Tibial nerve (tissue), 4 donors: Measurements from ENCODE around the gene FDPS. TPM values are rescaled to one million over a fixed set of nuclear protein-coding genes. Genes with fewer than 3 reads are reported as not detected.

ENCODE experiments used
- DNase-seq, 2 donors: peaks; one replicate each; pipeline ENCODE4 v3.0.0-alpha.2; 2019; ENCODE audit warnings: low spot score in 2 of 2
- H3K27ac ChIP-seq, 4 donors: fragments of 200-600 bp; sonication (generic) in 3 of 4; one replicate each; pipeline ENCODE4 v1.5.1; 2017 to 2019; ENCODE audit warnings: mild to moderate bottlenecking in 1 of 4
- H3K27me3 ChIP-seq, 2 donors: fragments of 200-600 bp; sonication (generic) in 1 of 2; one replicate each; pipeline versions ENCODE4 v1.5.1 to v1.6.0; 2017 to 2019
- H3K36me3 ChIP-seq, 3 donors: fragments of 200-600 bp; sonication (generic); one replicate each; pipeline ENCODE4 v1.5.1; 2018 to 2019
- H3K4me1 ChIP-seq, 4 donors: fragments of 200-600 bp; sonication (generic) in 3 of 4; one replicate each; pipeline ENCODE4 v1.5.1; 2017 to 2019
- H3K4me3 ChIP-seq, 4 donors: fragments of 200-600 bp; sonication (generic) in 3 of 4; one replicate each; pipeline ENCODE4 v1.5.1; 2017 to 2019; ENCODE audit warnings: mild to moderate bottlenecking in 1 of 4, moderate library complexity in 1 of 4
- H3K9me3 ChIP-seq, 4 donors: fragments of 200-600 bp; sonication (generic) in 3 of 4; one replicate each; pipeline ENCODE4 v1.5.1; 2017 to 2019
- CTCF ChIP-seq, 5 experiments: fragments of 200-600 bp in 3 of 5; fragments of 450-650 bp in 2 of 5; sonication (generic) in 3 of 5; IDR thresholded peaks; one replicate each; pipeline ENCODE4 v1.5.1; 2016 to 2019; ENCODE audit warnings: antibody characterized with exemption in 5 of 5, mild to moderate bottlenecking in 3 of 5, moderate library complexity in 2 of 5
- EP300 ChIP-seq, 2 donors: sonication (generic); formaldehyde crosslinking; IDR thresholded peaks; one replicate each; pipeline ENCODE4 v1.6.1; 2017; ENCODE audit warnings: antibody characterized with exemption in 2 of 2, mild to moderate bottlenecking in 1 of 2
- POLR2A ChIP-seq, 2 donors: fragments of 450-650 bp; IDR thresholded peaks; one replicate each; pipeline ENCODE4 v1.6.1; 2017; ENCODE audit warnings: antibody characterized with exemption in 2 of 2, mild to moderate bottlenecking in 2 of 2, moderate library complexity in 2 of 2
- WGBS, 2 donors: methylation state at CpG; one replicate each; pipeline ENCODE4 v1.1.5; 2018; 5-methylcytosine and 5-hydroxymethylcytosine counted together
- total RNA-seq, 4 donors: library from RNA; depleted of rRNA; stranded (reverse); fragments of >200 nt; gene quantifications; one replicate each; pipeline ENCODE4 v1.1.0, GENCODE V29; 2016

Gene FDPS
- total RNA-seq, 4 donors from 2014 or later: 88.2 to 143 (median 125) TPM

GRCh38 chr1:155278689-155279160 lies 29.9 kb upstream of the FDPS start:
- Histone ChIP-seq H3K4me1 (peaks cover 0 to 31% (median 16%) of the 10 kb centered on the region in 4 donors), H3K27ac (no peak overlapping the region), H3K27me3 (no peaks in the 10 kb centered on the region), H3K9me3 (no peaks in the 10 kb centered on the region), H3K4me3 (no peak overlapping the region), H3K36me3 (peaks cover 0 to 11% (median 0%) of the 10 kb centered on the region in 3 donors)
- WGBS, 2 donors: 54 to 59% methylated on average over 10 of the region's 10 CpGs
- no peak for DNase-seq
- TF ChIP-seq POLR2A (IDR thresholded peaks at IDR 0.05) (no peak), EP300 (IDR thresholded peaks at IDR 0.05) (no peak), CTCF (IDR thresholded peaks at IDR 0.05) (no peak)

GRCh38 chr1:155279268-155279667 lies 29.4 kb upstream of the FDPS start:
- peaks cover 0 to 27% (median 14%) of the 10 kb centered on the region in 4 donors for H3K4me1 ChIP-seq
- DNase-seq: no peak
- WGBS, 2 donors: 63 to 70% methylated on average over 2 of the region's 2 CpGs
- H3K4me3 ChIP-seq: no peak overlapping the region
- no peaks in the 10 kb centered on the region for H3K9me3 ChIP-seq
- TF ChIP-seq POLR2A (IDR thresholded peaks at IDR 0.05) (no peak), EP300 (IDR thresholded peaks at IDR 0.05) (no peak), CTCF (IDR thresholded peaks at IDR 0.05) (no peak)
- H3K36me3 ChIP-seq: peaks cover 0 to 16% (median 0%) of the 10 kb centered on the region in 3 donors
- H3K27me3 ChIP-seq: no peaks in the 10 kb centered on the region
- no peak overlapping the region for H3K27ac ChIP-seq

GRCh38 chr1:155282488-155283091 lies 26.1 kb upstream of the FDPS start:
- 91 to 93% methylated on average over 29 of the region's 29 CpGs for WGBS, 2 donors
- no peak overlapping the region for H3K4me3 ChIP-seq
- peaks cover 0 to 33% (median 0%) of the 10 kb centered on the region in 3 donors for H3K36me3 ChIP-seq
- no peak for DNase-seq
- peaks cover 0 to 14% (median 8%) of the 10 kb centered on the region in 4 donors for H3K4me1 ChIP-seq
- H3K9me3 ChIP-seq: no peaks in the 10 kb centered on the region
- H3K27ac ChIP-seq: no peak overlapping the region
- TF ChIP-seq CTCF (IDR thresholded peaks at IDR 0.05): no peak
- TF ChIP-seq POLR2A (IDR thresholded peaks at IDR 0.05): no peak
- no peak for TF ChIP-seq EP300 (IDR thresholded peaks at IDR 0.05)
- H3K27me3 ChIP-seq: no peaks in the 10 kb centered on the region

DNA sequence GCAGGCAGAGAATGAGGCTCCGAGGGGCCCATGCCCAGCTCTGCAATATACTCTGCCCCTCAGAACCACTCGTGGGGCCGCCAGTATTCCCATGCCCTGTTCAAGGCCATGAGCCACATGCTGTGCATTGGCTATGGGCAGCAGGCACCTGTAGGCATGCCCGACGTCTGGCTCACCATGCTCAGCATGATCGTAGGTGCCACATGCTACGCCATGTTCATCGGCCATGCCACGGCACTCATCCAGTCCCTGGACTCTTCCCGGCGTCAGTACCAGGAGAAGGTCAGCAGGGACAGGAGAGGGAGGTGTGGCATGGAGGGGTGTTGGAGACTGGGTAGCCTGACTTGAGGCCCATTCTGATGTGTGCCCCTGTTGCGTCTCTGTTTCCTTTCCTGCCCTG lies 24.2 kb upstream of the FDPS start:
- 88 to 89% methylated on average over 12 of the region's 12 CpGs for WGBS, 2 donors
- Histone ChIP-seq H3K9me3 (no peaks in the 10 kb centered on the region), H3K4me3 (no peak overlapping the region), H3K27ac (no peak overlapping the region), H3K4me1 (no peaks in the 10 kb centered on the region), H3K27me3 (no peaks in the 10 kb centered on the region), H3K36me3 (peaks cover 0 to 47% (median 0%) of the 10 kb centered on the region in 3 donors)
- TF ChIP-seq CTCF (IDR thresholded peaks at IDR 0.05) (no peak), POLR2A (IDR thresholded peaks at IDR 0.05) (no peak), EP300 (IDR thresholded peaks at IDR 0.05) (no peak)
- no peak for DNase-seq

- H3K4me3 ChIP-seq: no peak overlapping the region
- no peak for TF ChIP-seq CTCF (IDR thresholded peaks at IDR 0.05)
- no peak for TF ChIP-seq EP300 (IDR thresholded peaks at IDR 0.05)
- no peak for TF ChIP-seq POLR2A (IDR thresholded peaks at IDR 0.05)
- H3K4me1 ChIP-seq: no peaks in the 10 kb centered on the region
- no peak for DNase-seq
- WGBS, 2 donors: 89 to 95% methylated on average over 12 to 14 of the region's 14 CpGs
- H3K27me3 ChIP-seq: no peaks in the 10 kb centered on the region
- peaks cover 0 to 49% (median 0%) of the 10 kb centered on the region in 3 donors for H3K36me3 ChIP-seq
- H3K27ac ChIP-seq: no peak overlapping the region
- no peaks in the 10 kb centered on the region for H3K9me3 ChIP-seq
Observed at GRCh38 chr1:155285063-155285462, 23.6 kb upstream of the FDPS start.
